HepG2 (cell line): ENCODE data around the gene BIK.

Experiments used
- RAD21 ChIP-seq: fragments of 450-650 bp; formaldehyde crosslinking; IDR thresholded peaks from 2 replicates; pipeline ENCODE4 v1.5.0; 2020; ENCODE audit warnings: mild to moderate bottlenecking
- RBAK ChIP-seq: sonication (generic); formaldehyde crosslinking; IDR thresholded peaks from 2 replicates; pipeline ENCODE4 v1.5.1; 2020; ENCODE audit warnings: mild to moderate bottlenecking, missing genetic modification reagents
- RELA ChIP-seq: sonication (generic); formaldehyde crosslinking; IDR thresholded peaks from 2 replicates; pipeline ENCODE4 v1.4.0; 2020; ENCODE audit warnings: missing genetic modification reagents
- RXRA ChIP-seq: sonication (generic); formaldehyde crosslinking; IDR thresholded peaks from 2 replicates; pipeline ENCODE4 v1.5.1; 2020; ENCODE audit warnings: missing genetic modification reagents
- TAF1 ChIP-seq: sonication (generic); formaldehyde crosslinking; IDR thresholded peaks from 2 replicates; pipeline ENCODE4 v1.4.0; 2020; ENCODE audit warnings: missing genetic modification reagents
- ZNF354B ChIP-seq: sonication (generic); formaldehyde crosslinking; IDR thresholded peaks from 2 replicates; pipeline ENCODE4 v1.8.0; 2022; ENCODE audit warnings: mild to moderate bottlenecking, missing genetic modification reagents
- TF ChIP-seq, protein P1 (sequence below): sonication (generic); formaldehyde crosslinking; IDR thresholded peaks from 2 replicates; pipeline ENCODE4 v1.5.0; 2020; ENCODE audit warnings: mild to moderate bottlenecking, missing genetic modification reagents, moderate library complexity

DNA sequence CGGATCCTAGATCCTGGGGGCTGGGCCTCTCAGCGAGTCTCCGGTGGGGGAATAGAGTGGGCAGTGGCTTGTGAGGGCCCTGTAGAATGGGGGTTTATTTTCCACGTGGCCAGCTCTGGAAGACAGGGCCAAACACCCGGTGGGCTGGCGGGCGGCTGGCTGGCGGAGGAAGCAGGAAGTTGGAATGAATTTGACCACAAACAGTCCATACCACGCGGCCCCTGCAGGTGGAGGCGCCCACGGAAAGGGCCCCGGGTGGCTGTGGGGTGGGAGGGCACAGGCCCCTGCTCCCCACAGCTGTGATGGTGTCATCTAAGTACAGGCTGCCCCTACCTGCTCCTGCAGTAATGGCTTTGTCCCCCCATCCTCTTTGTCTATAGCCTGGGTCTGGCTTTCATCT lies 17.6 kb downstream of the BIK start:
- TF ChIP-seq RXRA (CRISPR knock-in tag) (no peak), RBAK (CRISPR knock-in tag) (no peak), RELA (CRISPR knock-in tag) (no peak), TAF1 (no peak), ZNF354B (CRISPR knock-in tag) (no peak), RAD21 (CRISPR knock-in tag) (no peak)
- TF ChIP-seq, protein P1, sequence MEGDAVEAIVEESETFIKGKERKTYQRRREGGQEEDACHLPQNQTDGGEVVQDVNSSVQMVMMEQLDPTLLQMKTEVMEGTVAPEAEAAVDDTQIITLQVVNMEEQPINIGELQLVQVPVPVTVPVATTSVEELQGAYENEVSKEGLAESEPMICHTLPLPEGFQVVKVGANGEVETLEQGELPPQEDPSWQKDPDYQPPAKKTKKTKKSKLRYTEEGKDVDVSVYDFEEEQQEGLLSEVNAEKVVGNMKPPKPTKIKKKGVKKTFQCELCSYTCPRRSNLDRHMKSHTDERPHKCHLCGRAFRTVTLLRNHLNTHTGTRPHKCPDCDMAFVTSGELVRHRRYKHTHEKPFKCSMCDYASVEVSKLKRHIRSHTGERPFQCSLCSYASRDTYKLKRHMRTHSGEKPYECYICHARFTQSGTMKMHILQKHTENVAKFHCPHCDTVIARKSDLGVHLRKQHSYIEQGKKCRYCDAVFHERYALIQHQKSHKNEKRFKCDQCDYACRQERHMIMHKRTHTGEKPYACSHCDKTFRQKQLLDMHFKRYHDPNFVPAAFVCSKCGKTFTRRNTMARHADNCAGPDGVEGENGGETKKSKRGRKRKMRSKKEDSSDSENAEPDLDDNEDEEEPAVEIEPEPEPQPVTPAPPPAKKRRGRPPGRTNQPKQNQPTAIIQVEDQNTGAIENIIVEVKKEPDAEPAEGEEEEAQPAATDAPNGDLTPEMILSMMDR (CRISPR knock-in tag): no peak
